HUES6 (cell line): ENCODE results near the gene MID2.
"Not testable (repeated sequence)": the region's sequence is repeated elsewhere in the genome, so short reads cannot be mapped to it uniquely, and the experiment has no call there.

Source experiments
- H3K27ac ChIP-seq: 2 replicates; pipeline ENCODE4 v1.7.0; 2013; ENCODE audit warnings: low read depth, mild to moderate bottlenecking, low read length, inconsistent platforms
- H3K27me3 ChIP-seq: 2 replicates; pipeline ENCODE4 v1.6.1; 2013; ENCODE audit warnings: low read length; ENCODE audit not compliant: control insufficient read depth, insufficient read depth
- H3K36me3 ChIP-seq: 2 replicates; pipeline ENCODE4 v1.6.1; 2013; ENCODE audit warnings: low read length; ENCODE audit not compliant: control insufficient read depth, insufficient read depth
- H3K4me1 ChIP-seq: 2 replicates; pipeline ENCODE4 v1.6.1; 2013; ENCODE audit warnings: low read length; ENCODE audit not compliant: control insufficient read depth, insufficient read depth
- H3K4me3 ChIP-seq: 2 replicates; pipeline ENCODE4 v1.5.1; 2013; ENCODE audit warnings: low read depth, low read length
- H3K9ac ChIP-seq: one replicate; pipeline ENCODE4 v1.6.1; 2013; ENCODE audit warnings: mild to moderate bottlenecking, low read length
- H3K9me3 ChIP-seq: 2 replicates; pipeline ENCODE4 v1.6.1; 2013; ENCODE audit warnings: low read depth, low read length; ENCODE audit not compliant: control insufficient read depth, insufficient read depth

MID2 gene

DNA sequence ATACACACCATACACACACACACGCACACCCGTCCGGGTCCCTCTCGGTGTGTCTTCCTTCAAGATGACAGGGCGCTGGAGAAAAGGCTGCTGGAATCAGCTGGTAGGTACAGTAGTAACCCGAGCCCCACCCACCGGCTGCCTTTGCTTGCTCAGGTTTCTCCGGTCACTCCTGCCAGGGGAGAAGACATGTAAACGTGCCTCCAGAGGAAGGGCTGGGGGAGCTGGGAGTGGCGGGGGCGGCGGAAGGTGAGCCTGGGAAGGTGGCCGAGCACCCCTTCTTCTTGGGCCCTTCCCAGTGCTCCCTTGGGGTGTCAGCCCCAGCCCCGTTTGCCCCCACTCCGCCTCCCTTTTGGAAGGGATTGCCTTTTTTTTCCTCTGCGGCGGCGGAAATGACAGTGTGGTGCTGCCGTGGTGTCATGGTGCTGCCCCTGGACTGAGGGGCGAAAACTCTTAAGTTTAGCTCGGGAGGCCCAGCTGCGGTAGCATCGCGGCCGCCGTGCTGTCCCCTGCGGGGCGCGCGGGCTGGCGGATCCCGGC lies at the start of gene MID2:
Gene MID2, plus strand, starts transcription at position 169 of the 540 bp plus-strand sequence. CDS start 561 bp downstream, outside the sequence.
- Histone ChIP-seq H3K27me3 (peaks cover 71% of the 10 kb centered on the region), H3K9me3 (0 out of 2 replicates have a peak, but pooled peaks cover 4% of the 10 kb centered on the region), H3K9ac (peak within 1 kb of the TSS; percentile 17), H3K4me3 (peak within 1 kb of the TSS; percentile 57), H3K36me3 (no peaks in the 10 kb centered on the region), H3K4me1 (peaks cover 5% of the 10 kb centered on the region; the same call in 1 of the 2 replicates), H3K27ac (no peak within 1 kb of the TSS)

GRCh38 chrX:107776649-107777535 lies 48.8 kb upstream of the MID2 start:
- Histone ChIP-seq H3K27me3 (peaks cover 49% of the 10 kb centered on the region), H3K9me3 (no peaks in the 10 kb centered on the region), H3K9ac (no peak overlapping the region), H3K27ac (no peak overlapping the region), H3K36me3 (no peaks in the 10 kb centered on the region), H3K4me1 (peaks cover 26% of the 10 kb centered on the region), H3K4me3 (peak overlapping the region; percentile 65)

- no peak within 1 kb of the TSS for H3K9ac ChIP-seq
- peaks cover 44% of the 10 kb centered on the region for H3K27me3 ChIP-seq
- H3K27ac ChIP-seq, result no peak within 1 kb of the TSS
- no peaks in the 10 kb centered on the region for H3K9me3 ChIP-seq
- H3K4me3 ChIP-seq, result peak within 1 kb of the TSS; percentile 65
- peaks cover 22% of the 10 kb centered on the region for H3K4me1 ChIP-seq
- H3K36me3 ChIP-seq, result no peaks in the 10 kb centered on the region
These were observed 48.2 kb upstream of the MID2 start, which contains the start of gene NCBP2L for GRCh38 chrX:107777536-107777832. Gene NCBP2L (plus strand): TSS chrX:107777733. CDS start chrX:107794221, 16,488 bp downstream.

DNA sequence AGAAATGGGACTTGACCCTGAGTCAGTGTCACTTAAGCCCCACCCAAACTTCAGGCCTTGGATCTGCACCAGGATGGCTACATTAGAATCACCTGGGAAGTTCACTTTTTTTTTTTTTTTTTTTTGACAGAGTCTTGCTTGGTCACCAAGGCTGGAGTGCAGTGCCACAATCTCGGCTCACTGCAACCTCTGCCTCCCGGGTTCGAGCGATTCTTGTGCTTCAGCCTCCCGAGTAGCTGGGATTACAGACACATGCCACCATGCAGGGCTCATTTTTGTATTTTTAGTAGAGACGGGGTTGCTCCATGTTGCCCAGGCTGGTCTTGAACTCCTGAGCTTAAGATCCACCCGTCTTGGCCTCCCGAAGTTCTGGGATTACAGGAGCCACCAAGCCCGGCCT lies 45.1 kb upstream of the MID2 start:
- H3K27ac ChIP-seq, result no peak overlapping the region
- peaks cover 3% of the 10 kb centered on the region; the same call in 1 of the 2 replicates for H3K4me1 ChIP-seq
- H3K9me3 ChIP-seq, result no peaks in the 10 kb centered on the region
- no peak overlapping the region for H3K4me3 ChIP-seq
- no peak overlapping the region for H3K9ac ChIP-seq
- peaks cover 16% of the 10 kb centered on the region for H3K27me3 ChIP-seq
- H3K36me3 ChIP-seq, result no peaks in the 10 kb centered on the region

DNA sequence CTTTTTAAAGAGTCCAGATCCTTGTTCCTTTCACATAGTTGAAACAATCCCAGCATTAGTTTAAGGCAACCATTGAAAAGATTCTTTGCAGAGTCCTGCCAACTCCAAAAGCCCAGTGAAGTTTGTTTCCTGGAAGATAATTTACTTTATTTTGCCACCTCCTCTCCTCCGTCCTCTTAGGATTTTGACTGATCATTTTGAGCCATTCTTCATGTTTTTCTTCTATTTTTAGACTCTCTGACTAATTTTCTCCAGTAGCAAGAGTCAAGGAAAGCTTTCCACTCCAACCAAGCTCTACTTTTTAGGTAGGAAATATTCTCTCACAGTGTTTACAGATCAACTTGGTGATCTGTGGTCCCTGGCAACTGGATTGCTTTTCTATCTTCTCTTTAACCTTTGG lies 37.8 kb upstream of the MID2 start:
- Histone ChIP-seq H3K27ac (no peak overlapping the region), H3K27me3 (peaks cover 33% of the 10 kb centered on the region; the same call in 1 of the 2 replicates), H3K4me1 (no peaks in the 10 kb centered on the region)

GRCh38 chrX:107804427-107804826 lies 21.2 kb upstream of the MID2 start:
- Histone ChIP-seq H3K27ac (no peak overlapping the region), H3K27me3 (peaks cover 6% of the 10 kb centered on the region; the same call in 1 of the 2 replicates), H3K4me1 (no peaks in the 10 kb centered on the region), H3K9ac (no peak overlapping the region), H3K4me3 (no peak overlapping the region), H3K9me3 (peaks cover 8% of the 10 kb centered on the region; the same call in 1 of the 2 replicates), H3K36me3 (no peaks in the 10 kb centered on the region)

More for the DNA sequence above, 37.8 kb upstream of the MID2 start:
- Histone ChIP-seq H3K4me3 (no peak overlapping the region), H3K36me3 (no peaks in the 10 kb centered on the region), H3K9ac (no peak overlapping the region), H3K9me3 (no peaks in the 10 kb centered on the region)

- H3K9ac ChIP-seq, result no peak overlapping the region
- H3K4me1 ChIP-seq, result no peaks in the 10 kb centered on the region
- peaks cover 8% of the 10 kb centered on the region; the same call in 1 of the 2 replicates for H3K9me3 ChIP-seq
- peaks cover 6% of the 10 kb centered on the region; the same call in 1 of the 2 replicates for H3K27me3 ChIP-seq
- H3K4me3 ChIP-seq, result no peak overlapping the region
- no peak overlapping the region for H3K27ac ChIP-seq
- H3K36me3 ChIP-seq, result no peaks in the 10 kb centered on the region
These were observed 20.5 kb upstream of the MID2 start for GRCh38 chrX:107805179-107805578.

DNA sequence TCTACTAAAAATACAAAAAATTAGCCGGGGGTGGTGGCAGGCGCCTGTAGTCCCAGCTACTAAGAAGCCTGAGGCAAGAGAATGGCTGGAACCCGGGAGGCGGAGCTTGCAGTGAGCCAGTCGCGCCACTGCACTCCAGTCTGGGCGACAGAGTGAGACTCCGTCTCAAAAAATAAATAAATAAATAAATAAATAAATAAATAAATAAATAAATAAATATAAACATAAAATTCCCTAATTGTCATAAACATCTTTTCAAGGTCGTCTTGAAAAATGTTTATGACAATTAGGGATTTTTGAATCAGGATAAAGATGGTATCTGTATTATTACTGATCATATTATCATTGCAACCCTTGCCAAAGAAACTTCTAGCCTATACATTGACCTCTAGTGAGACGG lies 15.6 kb upstream of the MID2 start:
- not testable (repeated sequence) for H3K27me3 ChIP-seq, H3K27ac ChIP-seq, H3K9ac ChIP-seq, H3K9me3 ChIP-seq, H3K36me3 ChIP-seq, H3K4me1 ChIP-seq, H3K4me3 ChIP-seq

- H3K9me3 ChIP-seq, result peaks cover 45% of the 10 kb centered on the region
- H3K27ac ChIP-seq, result no peak overlapping the region
- H3K9ac ChIP-seq, result no peak overlapping the region
- H3K36me3 ChIP-seq, result no peaks in the 10 kb centered on the region
- H3K27me3 ChIP-seq, result peaks cover 19% of the 10 kb centered on the region; the same call in 1 of the 2 replicates
- no peaks in the 10 kb centered on the region for H3K4me1 ChIP-seq
- H3K4me3 ChIP-seq, result no peak overlapping the region
These were observed 6.7 kb upstream of the MID2 start for GRCh38 chrX:107818900-107819521.

DNA sequence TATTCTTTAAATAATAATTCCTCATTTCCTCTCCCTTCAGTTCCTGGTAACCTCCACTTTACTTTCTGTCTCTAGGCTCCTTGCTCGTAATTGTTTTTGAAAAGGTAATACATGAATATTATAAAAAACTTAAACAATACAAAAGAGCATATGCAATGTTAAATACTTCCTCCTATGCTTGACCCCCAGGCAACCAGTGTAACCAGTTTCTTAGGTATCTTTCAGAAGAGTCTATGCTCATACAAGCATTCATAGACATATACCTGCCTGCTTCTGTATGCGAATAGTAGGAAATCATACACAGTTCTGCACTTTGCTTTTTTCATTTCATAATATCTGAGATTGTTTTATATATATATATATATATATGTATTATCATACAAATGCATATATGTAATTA lies 2.6 kb upstream of the MID2 start:
- Histone ChIP-seq H3K9me3 (peaks cover 29% of the 10 kb centered on the region), H3K36me3 (no peaks in the 10 kb centered on the region), H3K9ac (no peak overlapping the region), H3K4me3 (no peak overlapping the region), H3K27ac (no peak overlapping the region), H3K4me1 (peaks cover 5% of the 10 kb centered on the region; the same call in 1 of the 2 replicates), H3K27me3 (peaks cover 49% of the 10 kb centered on the region)

- no peak overlapping the region for H3K27ac ChIP-seq
- peaks cover 25% of the 10 kb centered on the region for H3K9me3 ChIP-seq
- peaks cover 53% of the 10 kb centered on the region for H3K27me3 ChIP-seq
- no peak overlapping the region for H3K4me3 ChIP-seq
- H3K4me1 ChIP-seq, result peaks cover 5% of the 10 kb centered on the region; the same call in 1 of the 2 replicates
- no peaks in the 10 kb centered on the region for H3K36me3 ChIP-seq
- no peak overlapping the region for H3K9ac ChIP-seq
These were observed 2.2 kb upstream of the MID2 start for GRCh38 chrX:107823456-107823855.
